Ramos (cell line): ENCODE data around the gene PSKH1.

ENCODE experiments used
- in situ Hi-C: fragments of 300-500 bp; cut with MboI; formaldehyde crosslinking; loops from one replicate; pipeline ENCODE4 v1.14.3; 2022; ENCODE audit warnings: low sequenced_read_pairs; ENCODE audit not compliant: unreplicated experiment

PSKH1 gene

GRCh38 chr16:67919622-67920221 is 26.7 kb downstream of the PSKH1 start:
- in situ Hi-C loops = loop anchor here (10.0 kb wide), 2 partner anchors 395 to 425 kb away; partner anchors contain the start of gene RIPOR1

GRCh38 chr16:67922221-67922620 is 29.2 kb downstream of the PSKH1 start:
- in situ Hi-C loops = loop anchor here (10.0 kb wide), 2 partner anchors 397 to 427 kb away; partner anchors contain the start of gene RIPOR1

GRCh38 chr16:67922740-67923139 is 29.7 kb downstream of the PSKH1 start:
- in situ Hi-C loops = loop anchor here (10.0 kb wide), 2 partner anchors 398 to 428 kb away; partner anchors contain the start of gene RIPOR1

- in situ Hi-C loops = loop anchor here (10.0 kb wide), 2 partner anchors 399 to 429 kb away; partner anchors contain the start of gene RIPOR1
Observed at GRCh38 chr16:67923414-67924116, 30.5 kb downstream of the PSKH1 start.

- in situ Hi-C loops = loop anchor here (10.0 kb wide), 2 partner anchors 400 to 430 kb away; partner anchors contain the start of gene RIPOR1
Observed at GRCh38 chr16:67924140-67924906, 31.3 kb downstream of the PSKH1 start.

- in situ Hi-C loops = loop anchor here (5.0 to 10.0 kb wide), 3 partner anchors 249 to 431 kb away; partner anchors contain the start of gene RIPOR1
Observed at GRCh38 chr16:67926181-67926750, 33.2 kb downstream of the PSKH1 start.

- in situ Hi-C loops = loop anchor here (5.0 to 10.0 kb wide), 3 partner anchors 250 to 433 kb away; partner anchors contain the start of gene RIPOR1
Observed at GRCh38 chr16:67927131-67927941, 34.3 kb downstream of the PSKH1 start.

GRCh38 chr16:67928147-67928546 is 35.1 kb downstream of the PSKH1 start:
- in situ Hi-C loops = loop anchor here (5.0 to 10.0 kb wide), 3 partner anchors 251 to 433 kb away; partner anchors contain the start of gene RIPOR1

- in situ Hi-C loops = loop anchor here (5.0 to 10.0 kb wide), 3 partner anchors 251 to 434 kb away; partner anchors contain the start of gene RIPOR1
Observed at GRCh38 chr16:67928561-67929364, 35.7 kb downstream of the PSKH1 start.

- in situ Hi-C loops = no loop called here
Observed at GRCh38 chr16:67930191-67930590, 37.1 kb downstream of the PSKH1 start.

GRCh38 chr16:67930678-67931211 is 37.7 kb downstream of the PSKH1 start:
- in situ Hi-C loops = no loop called here

GRCh38 chr16:67931712-67932461 is 38.8 kb downstream of the PSKH1 start, which contains the start of gene CTRL:
TSS of gene CTRL (minus strand) at chr16:67931862. CDS start at chr16:67931852, 10 bp downstream.
- in situ Hi-C loops = no loop called here

- in situ Hi-C loops = no loop called here
Observed at GRCh38 chr16:67932462-67932840, 39.4 kb downstream of the PSKH1 start.

GRCh38 chr16:67933805-67934204 is 40.8 kb downstream of the PSKH1 start:
- in situ Hi-C loops = no loop called here

- in situ Hi-C loops = no loop called here
Observed at GRCh38 chr16:67934306-67935100, 41.4 kb downstream of the PSKH1 start.

GRCh38 chr16:67935101-67935401 is 42.0 kb downstream of the PSKH1 start:
- in situ Hi-C loops = no loop called here
